ENCODE results near the gene ANXA2.

The ANXA2 gene

GRCh38 chr15:60387321-60387720, 10.5 kb downstream of the ANXA2 start:
- DNase-seq (ENCODE audit: low spot score), result no peak

GRCh38 chr15:60386615-60387014, 11.2 kb downstream of the ANXA2 start:
- no peak for DNase-seq (ENCODE audit: low spot score)

DNA sequence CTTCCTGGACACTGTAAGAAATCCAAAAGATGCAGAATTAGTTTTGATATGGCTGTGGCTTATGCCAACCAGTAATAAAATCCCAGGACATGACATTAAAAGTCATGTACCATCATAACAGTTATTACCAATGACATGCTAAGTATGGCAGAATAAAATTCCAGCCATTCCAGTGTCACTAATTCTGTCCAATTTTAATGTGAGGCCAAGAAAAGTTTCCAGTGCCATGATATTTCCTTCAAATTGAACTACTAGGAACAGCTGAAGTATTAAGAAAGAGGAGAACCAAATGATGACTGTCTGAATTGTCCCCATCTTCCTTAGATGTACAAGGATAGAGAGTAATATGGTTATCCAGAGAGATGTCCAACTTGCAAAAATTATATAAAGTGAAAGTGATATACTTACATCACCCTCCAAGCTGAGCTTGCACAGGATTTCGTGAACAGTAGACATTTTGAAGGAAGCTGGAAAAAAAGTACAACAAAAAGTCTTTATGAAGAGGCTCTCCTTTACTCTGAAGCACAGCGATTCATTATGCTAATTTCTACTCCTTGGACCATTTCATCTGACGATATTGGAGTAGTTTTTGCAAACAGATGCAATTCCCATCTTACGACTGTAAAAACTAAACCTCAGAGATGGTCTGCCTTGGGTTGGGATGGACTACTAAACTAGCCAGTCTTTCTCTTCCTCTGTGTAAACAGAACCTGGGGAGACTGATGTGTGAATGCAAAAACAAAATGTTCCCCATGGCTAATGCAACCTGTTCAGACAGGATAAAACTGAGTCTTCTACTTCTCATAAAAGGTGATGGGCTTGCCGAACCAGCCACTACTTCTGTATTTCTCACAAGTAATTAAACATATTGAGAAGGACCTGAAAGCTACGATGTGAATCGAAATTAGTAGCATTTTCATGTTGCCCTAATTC, 11.9 kb downstream of the ANXA2 start:
- no peak for DNase-seq (ENCODE audit: low spot score)

DNA sequence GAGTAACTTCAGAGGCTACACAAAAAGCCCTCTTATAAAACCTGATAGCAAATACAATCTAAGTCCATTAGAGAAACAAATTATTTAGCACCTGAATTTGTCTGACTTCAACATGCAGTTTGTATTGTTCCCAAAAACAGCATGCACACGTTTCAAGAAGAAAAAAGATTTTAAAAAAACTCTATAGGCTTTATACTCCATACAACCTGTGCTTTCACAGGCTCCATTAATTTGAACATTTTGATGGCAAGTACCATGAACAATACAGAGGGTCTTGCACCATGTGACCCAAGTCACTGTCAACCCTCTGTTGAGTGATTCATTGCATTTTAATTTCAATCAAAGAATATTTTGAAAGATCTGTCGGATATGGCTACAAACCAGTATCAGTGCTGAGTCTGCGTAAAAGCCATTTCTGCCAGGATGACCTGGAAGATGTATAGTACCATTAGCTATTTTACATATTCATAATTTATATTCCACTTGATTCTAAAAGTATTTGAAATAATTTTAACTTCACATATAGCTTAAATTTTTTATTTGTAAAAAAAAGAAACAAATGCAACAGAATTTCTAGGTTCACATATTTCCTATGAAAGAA, 13.2 kb downstream of the ANXA2 start:
- no peak for DNase-seq (ENCODE audit: low spot score)

GRCh38 chr15:60384053-60384452, 13.7 kb downstream of the ANXA2 start:
- no peak for DNase-seq (ENCODE audit: low spot score)

- no peak for DNase-seq (ENCODE audit: low spot score)
Measured at GRCh38 chr15:60382773-60383674, 14.8 kb downstream of the ANXA2 start.

DNA sequence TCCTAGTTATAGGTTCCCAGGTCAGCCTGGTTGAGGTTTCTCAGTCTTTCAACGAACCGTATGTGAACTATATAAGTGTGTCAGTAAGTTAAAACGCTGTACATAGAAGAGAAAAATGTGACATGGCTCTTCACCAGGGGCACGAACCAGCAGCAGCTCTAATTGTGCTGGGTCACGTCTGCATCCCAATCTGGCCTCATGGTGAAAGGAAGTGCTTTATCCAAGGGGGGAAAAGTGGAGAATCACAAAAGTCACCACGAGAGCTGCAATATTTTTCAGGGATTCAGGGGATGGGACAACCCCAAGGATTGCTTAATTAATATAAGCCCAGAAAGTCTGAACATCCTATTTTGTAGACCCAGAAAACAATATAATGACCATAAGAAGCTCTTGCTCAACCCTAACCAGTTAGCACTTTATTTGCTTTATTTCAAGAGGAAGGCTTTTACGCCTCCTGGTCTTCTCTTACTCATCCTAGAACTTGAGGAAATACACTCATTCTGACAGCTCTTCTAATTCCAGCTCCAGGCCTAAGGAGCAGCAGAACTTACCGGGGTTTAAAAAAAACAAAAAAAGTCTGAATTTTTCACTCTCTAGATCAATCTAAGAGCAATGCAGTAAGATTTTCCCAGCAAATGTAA, 16.5 kb downstream of the ANXA2 start:
- no peak for DNase-seq (ENCODE audit: low spot score)

DNA sequence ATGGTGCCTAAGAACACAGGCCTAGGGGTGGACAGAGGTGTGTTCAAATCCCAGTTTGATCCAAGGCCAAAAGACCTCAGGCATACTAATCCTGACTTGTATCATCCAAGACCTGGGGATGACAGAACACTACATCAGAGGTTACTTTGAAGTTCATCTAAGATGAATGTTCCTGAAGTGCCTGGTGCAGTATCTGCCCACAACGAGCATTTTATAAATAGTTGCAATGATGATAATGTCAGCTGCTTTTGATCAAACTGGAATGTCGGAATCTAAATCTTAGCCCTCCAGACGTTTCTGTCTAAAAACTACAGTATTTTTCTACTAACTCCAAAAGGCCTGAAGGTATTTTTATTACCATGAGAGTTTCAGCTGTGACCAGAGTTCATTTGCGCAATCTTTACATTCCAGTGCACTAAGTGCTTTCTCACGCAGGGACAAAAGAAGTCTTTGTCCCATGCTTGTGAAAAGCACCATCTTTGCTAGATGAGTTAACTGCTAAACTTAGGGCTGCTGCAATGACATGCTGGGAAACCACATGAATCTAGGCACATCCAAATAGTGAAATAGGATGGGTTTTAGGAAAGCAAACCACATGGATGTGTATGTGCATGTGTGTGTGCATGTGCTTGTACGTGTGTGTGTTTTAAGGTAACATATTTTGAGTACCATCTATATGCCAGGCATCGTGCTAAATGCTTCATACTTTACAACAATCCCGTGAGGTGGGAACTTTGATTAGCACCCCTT, 18.1 kb downstream of the ANXA2 start:
- DNase-seq (ENCODE audit: low spot score), result no peak

DNA sequence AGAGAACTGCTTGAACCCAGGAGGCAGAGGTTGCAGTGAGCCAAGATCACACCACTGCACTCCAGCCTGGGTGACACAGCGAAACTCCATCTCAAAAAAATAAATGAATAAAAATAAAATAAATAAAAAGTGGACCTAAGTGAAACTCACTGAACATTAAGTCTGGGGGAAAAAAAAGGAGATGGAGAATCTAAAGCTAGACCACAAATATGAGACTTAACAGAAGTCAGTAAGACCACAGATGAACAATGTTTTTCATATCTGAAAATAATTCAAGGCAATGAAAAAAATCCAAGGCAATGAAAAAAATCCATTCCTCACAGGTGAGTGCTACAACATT, 18.6 kb downstream of the ANXA2 start:
- DNase-seq (ENCODE audit: low spot score), result no peak

- no peak for DNase-seq (ENCODE audit: low spot score)
Measured at GRCh38 chr15:60376677-60377095, 21.1 kb downstream of the ANXA2 start.

GRCh38 chr15:60375306-60375705, 22.5 kb downstream of the ANXA2 start:
- DNase-seq (ENCODE audit: low spot score), result no peak

DNA sequence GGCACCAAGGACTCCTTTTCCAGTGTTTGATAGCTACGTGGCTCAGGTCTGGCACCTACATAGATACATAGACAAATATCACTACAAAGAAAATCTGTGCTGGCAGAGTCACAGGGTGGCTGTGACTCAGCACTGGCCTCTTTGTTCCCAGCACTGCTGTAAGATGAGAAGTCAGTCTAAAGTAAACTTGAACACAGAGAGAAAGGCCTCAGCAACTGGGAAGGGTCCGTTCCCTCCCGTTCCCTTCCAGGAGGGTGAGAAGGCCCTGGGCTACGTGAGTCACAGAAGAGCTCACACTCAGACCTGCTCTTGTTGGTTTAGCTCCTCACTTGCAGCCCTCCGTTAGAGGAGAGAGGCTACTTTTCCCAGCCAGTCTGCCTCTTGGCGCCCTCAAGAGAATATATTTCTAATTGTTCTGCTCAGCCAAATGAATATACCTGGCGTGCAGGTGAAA, 23.1 kb downstream of the ANXA2 start:
- DNase-seq (ENCODE audit: low spot score), result no peak

- DNase-seq (ENCODE audit: low spot score), result no peak
Measured at GRCh38 chr15:60374209-60374608, 23.6 kb downstream of the ANXA2 start.

- DNase-seq (ENCODE audit: low spot score), result no peak
Measured at GRCh38 chr15:60373745-60374144, 24.0 kb downstream of the ANXA2 start.

DNA sequence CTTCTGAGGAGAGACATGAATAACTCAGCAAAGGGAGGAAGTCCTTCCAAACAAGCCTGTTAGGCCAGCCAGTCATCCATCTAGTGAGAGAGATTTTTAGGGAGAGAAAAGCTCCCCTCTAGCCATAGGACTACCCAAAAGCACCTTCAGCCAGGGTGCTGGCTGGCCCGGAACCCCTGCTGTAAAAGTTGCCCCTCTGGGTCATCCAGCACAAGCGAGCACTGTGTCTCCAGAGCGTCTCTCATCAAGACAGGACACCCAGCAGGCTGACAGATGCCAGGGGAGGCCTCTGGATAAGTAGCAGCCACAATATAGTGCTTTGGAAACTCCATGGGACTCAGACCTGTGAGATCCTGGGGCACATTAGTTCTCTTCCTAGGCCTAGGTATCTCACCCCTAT, 24.5 kb downstream of the ANXA2 start:
- no peak for DNase-seq (ENCODE audit: low spot score)

DNA sequence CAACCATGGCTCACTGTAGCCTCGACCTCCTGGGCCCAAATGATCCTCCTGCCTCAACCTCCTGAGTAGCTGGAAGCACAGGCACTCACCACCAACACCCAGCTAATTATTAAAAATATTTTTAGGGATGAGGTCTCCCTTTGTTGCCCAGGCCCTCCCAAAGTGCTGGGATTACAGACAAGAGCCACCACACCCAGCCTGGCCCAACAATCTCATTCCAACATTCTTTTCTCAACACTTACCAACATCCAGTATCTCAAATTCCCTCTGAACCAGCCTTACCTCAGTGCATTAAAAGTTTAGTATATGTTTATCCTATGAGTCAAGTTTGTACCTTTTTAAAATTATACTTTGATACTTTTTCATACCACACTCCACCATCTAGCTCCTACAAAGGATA, 25.0 kb downstream of the ANXA2 start:
- no peak for DNase-seq (ENCODE audit: low spot score)

DNA sequence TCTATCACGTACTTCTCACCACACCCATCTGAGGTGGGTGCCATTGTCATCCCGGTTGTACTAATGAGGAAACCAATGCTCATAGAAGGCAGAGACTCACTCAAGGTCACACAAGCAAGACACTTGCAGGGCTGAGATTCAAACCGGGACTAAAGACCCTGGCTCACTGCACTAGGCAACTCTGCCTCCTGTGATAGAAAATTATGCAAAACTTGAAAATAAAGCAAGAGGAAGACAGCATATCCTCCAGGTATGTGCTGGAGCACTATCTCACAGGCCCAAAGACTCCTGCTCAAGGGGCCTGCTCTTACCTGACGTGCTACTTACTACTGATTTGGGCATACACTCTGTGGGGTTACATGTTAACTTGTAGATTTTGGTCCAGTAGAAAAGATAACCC, 25.6 kb downstream of the ANXA2 start:
- no peak for DNase-seq (ENCODE audit: low spot score)

GRCh38 chr15:60371175-60372051, 26.4 kb downstream of the ANXA2 start:
- DNase-seq (ENCODE audit: low spot score), result no peak

- no peak for DNase-seq (ENCODE audit: low spot score)
Measured at GRCh38 chr15:60370869-60371136, 27.0 kb downstream of the ANXA2 start.

- DNase-seq (ENCODE audit: low spot score), result no peak
Measured at GRCh38 chr15:60370105-60370868, 27.5 kb downstream of the ANXA2 start.

Data from hematopoietic multipotent progenitor cell treated with erythropoietin and hydrocortisone succinate and interleukin-3 and kit ligand, for 17 days (in vitro differentiated cells).